Breast epithelium (tissue), 4 donors: ENCODE data around the gene SNRNP27. TPM values are rescaled to one million over a fixed set of nuclear protein-coding genes. Genes with fewer than 3 reads are reported as not detected.

ENCODE experiments used
- DNase-seq, 2 donors: peaks; one replicate each; pipeline ENCODE4 v3.0.0-alpha.2; 2019; ENCODE audit warnings: low spot score in 2 of 2
- H3K27ac ChIP-seq, 2 donors: fragments of 200-600 bp; sonication (generic) in 1 of 2; one replicate each; pipeline ENCODE4 v1.5.1; 2016 to 2019; ENCODE audit warnings: mild to moderate bottlenecking in 1 of 2
- H3K27me3 ChIP-seq, 2 donors: fragments of 200-600 bp; sonication (generic) in 1 of 2; one replicate each; pipeline versions ENCODE4 v1.5.1 to v1.6.0; 2017 to 2019; ENCODE audit warnings: control low read depth in 1 of 2, mild to moderate bottlenecking in 1 of 2
- H3K36me3 ChIP-seq: fragments of 200-600 bp; one replicate; pipeline ENCODE4 v1.5.1; 2019
- H3K4me1 ChIP-seq, 2 donors: fragments of 200-600 bp; sonication (generic); one replicate each; pipeline ENCODE4 v1.5.1; 2016 to 2019; ENCODE audit warnings: control low read depth in 1 of 2
- H3K4me3 ChIP-seq, 3 donors: fragments of 200-600 bp; sonication (generic); 1 replicate in 2 of 3; 2 replicates in 1 of 3; pipeline ENCODE4 v1.5.1; 2016 to 2019; ENCODE audit warnings: mild to moderate bottlenecking in 3 of 3, moderate library complexity in 2 of 3
- H3K9me3 ChIP-seq, 2 donors: fragments of 200-600 bp; sonication (generic) in 1 of 2; one replicate each; pipeline ENCODE4 v1.5.1; 2016 to 2019; ENCODE audit warnings: control low read depth in 1 of 2
- POLR2A ChIP-seq: fragments of 450-650 bp; IDR thresholded peaks from one replicate; pipeline ENCODE4 v1.6.1; 2016; ENCODE audit warnings: antibody characterized with exemption, mild to moderate bottlenecking, moderate library complexity
- POLR2AphosphoS5 ChIP-seq, 3 donors: sonication (generic); formaldehyde crosslinking; IDR thresholded peaks; one replicate each; pipeline ENCODE4 v1.6.1; 2017; ENCODE audit warnings: antibody characterized with exemption in 3 of 3
- intact Hi-C: fragments of 100-400 bp; cut with DNase I; formaldehyde crosslinking; loops from one replicate; pipeline ENCODE4 v1.15.1; 2023; ENCODE audit warnings: low total_unique reads
- total RNA-seq, 3 donors: library from RNA; depleted of rRNA; stranded (reverse); fragments of >200 nt; gene quantifications; one replicate each; pipeline ENCODE4 v1.1.0, GENCODE V29; 2016
- TF ChIP-seq, protein P1 (sequence below), 3 donors: fragments of 450-650 bp; IDR thresholded peaks; one replicate each; pipeline ENCODE4 v1.5.1; 2016 to 2017; ENCODE audit warnings: antibody characterized with exemption in 3 of 3, mild to moderate bottlenecking in 3 of 3, moderate library complexity in 3 of 3

The SNRNP27 gene
- total RNA-seq, 3 donors from 2014 or later = 79.2 to 82.9 (median 80.0) TPM

- H3K4me3 ChIP-seq = no peak overlapping the region
- no peak for DNase-seq
- no peaks in the 10 kb centered on the region for H3K36me3 ChIP-seq
- no peaks in the 10 kb centered on the region for H3K4me1 ChIP-seq
- H3K27ac ChIP-seq = no peak overlapping the region
- intact Hi-C loops = loop anchor here (5.0 kb wide), 1 partner anchor 1110 kb away; no protein-coding TSS in a partner anchor
- H3K27me3 ChIP-seq = no peaks in the 10 kb centered on the region
- no peaks in the 10 kb centered on the region for H3K9me3 ChIP-seq
- TF ChIP-seq, protein P1, sequence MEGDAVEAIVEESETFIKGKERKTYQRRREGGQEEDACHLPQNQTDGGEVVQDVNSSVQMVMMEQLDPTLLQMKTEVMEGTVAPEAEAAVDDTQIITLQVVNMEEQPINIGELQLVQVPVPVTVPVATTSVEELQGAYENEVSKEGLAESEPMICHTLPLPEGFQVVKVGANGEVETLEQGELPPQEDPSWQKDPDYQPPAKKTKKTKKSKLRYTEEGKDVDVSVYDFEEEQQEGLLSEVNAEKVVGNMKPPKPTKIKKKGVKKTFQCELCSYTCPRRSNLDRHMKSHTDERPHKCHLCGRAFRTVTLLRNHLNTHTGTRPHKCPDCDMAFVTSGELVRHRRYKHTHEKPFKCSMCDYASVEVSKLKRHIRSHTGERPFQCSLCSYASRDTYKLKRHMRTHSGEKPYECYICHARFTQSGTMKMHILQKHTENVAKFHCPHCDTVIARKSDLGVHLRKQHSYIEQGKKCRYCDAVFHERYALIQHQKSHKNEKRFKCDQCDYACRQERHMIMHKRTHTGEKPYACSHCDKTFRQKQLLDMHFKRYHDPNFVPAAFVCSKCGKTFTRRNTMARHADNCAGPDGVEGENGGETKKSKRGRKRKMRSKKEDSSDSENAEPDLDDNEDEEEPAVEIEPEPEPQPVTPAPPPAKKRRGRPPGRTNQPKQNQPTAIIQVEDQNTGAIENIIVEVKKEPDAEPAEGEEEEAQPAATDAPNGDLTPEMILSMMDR (IDR thresholded peaks at IDR 0.05) = no peak
- TF ChIP-seq POLR2AphosphoS5 (IDR thresholded peaks at IDR 0.05) = no peak
- no peak for TF ChIP-seq POLR2A
These were observed 46.5 kb upstream of the SNRNP27 start for GRCh38 chr2:69847068-69847828.

GRCh38 chr2:69848186-69848790, 45.5 kb upstream of the SNRNP27 start:
- Histone ChIP-seq H3K9me3 (no peaks in the 10 kb centered on the region), H3K27me3 (no peaks in the 10 kb centered on the region), H3K36me3 (no peaks in the 10 kb centered on the region), H3K27ac (no peak overlapping the region), H3K4me1 (no peaks in the 10 kb centered on the region), H3K4me3 (no peak overlapping the region)
- no peak for TF ChIP-seq POLR2A
- TF ChIP-seq, protein P1 (IDR thresholded peaks at IDR 0.05) = no peak
- TF ChIP-seq POLR2AphosphoS5 (IDR thresholded peaks at IDR 0.05) = no peak
- no peak for DNase-seq
- intact Hi-C loops = loop anchor here (5.0 kb wide), 1 partner anchor 1109 kb away; no protein-coding TSS in a partner anchor

GRCh38 chr2:69858261-69858660, 35.5 kb upstream of the SNRNP27 start:
- Histone ChIP-seq H3K27me3 (no peaks in the 10 kb centered on the region), H3K36me3 (no peaks in the 10 kb centered on the region), H3K4me3 (no peak overlapping the region), H3K27ac (no peak overlapping the region), H3K9me3 (no peaks in the 10 kb centered on the region), H3K4me1 (no peaks in the 10 kb centered on the region)
- DNase-seq = no peak
- intact Hi-C loops = no loop called here
- TF ChIP-seq POLR2A (no peak), POLR2AphosphoS5 (IDR thresholded peaks at IDR 0.05) (no peak)
- TF ChIP-seq, protein P1 (IDR thresholded peaks at IDR 0.05) = no peak

DNA sequence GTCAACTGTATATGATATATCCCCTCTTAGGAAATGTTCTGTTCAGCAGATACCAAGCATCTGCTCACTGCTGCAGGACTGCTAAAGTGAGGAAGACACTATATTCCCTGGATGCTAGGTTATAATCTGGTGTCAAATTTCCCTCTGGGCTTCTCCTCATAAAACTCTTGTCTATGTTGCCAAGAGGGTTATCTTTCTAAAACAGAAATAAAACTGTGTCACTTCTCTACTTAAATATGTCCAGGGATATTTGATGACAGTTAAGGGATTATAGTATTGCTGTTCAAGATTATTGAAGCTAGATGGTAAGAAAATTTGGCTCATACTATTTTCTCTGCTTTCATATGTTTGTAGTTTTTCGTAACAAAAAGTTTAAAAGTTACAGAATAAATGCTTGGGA, 30.5 kb upstream of the SNRNP27 start:
- DNase-seq = no peak
- TF ChIP-seq, protein P1 (IDR thresholded peaks at IDR 0.05) = no peak
- TF ChIP-seq POLR2A = no peak
- no peak for TF ChIP-seq POLR2AphosphoS5 (IDR thresholded peaks at IDR 0.05)
- Histone ChIP-seq H3K9me3 (no peaks in the 10 kb centered on the region), H3K27me3 (no peaks in the 10 kb centered on the region), H3K4me1 (no peaks in the 10 kb centered on the region), H3K27ac (no peak overlapping the region), H3K36me3 (no peaks in the 10 kb centered on the region), H3K4me3 (no peak overlapping the region)
- intact Hi-C loops = no loop called here

GRCh38 chr2:69888451-69888850, 5.3 kb upstream of the SNRNP27 start:
- Histone ChIP-seq H3K4me1 (no peaks in the 10 kb centered on the region), H3K9me3 (no peaks in the 10 kb centered on the region), H3K27me3 (no peaks in the 10 kb centered on the region), H3K27ac (no peak overlapping the region), H3K4me3 (no peak overlapping the region), H3K36me3 (no peaks in the 10 kb centered on the region)
- DNase-seq = no peak
- TF ChIP-seq POLR2A (no peak), POLR2AphosphoS5 (IDR thresholded peaks at IDR 0.05) (no peak)
- TF ChIP-seq, protein P1 (IDR thresholded peaks at IDR 0.05) = no peak
- intact Hi-C loops = no loop called here
